ENCODE measurements around the gene SLC17A6.

Gene SLC17A6

GRCh38 chr11:22390283-22390655 is 52.1 kb downstream of the SLC17A6 start:
- Histone ChIP-seq H3K4me1 (ENCODE audit: insufficient read depth, insufficient read length) (no peaks in the 10 kb centered on the region), H3K9ac (ENCODE audit: insufficient read length, low read depth) (no peak overlapping the region), H3K36me3 (ENCODE audit: insufficient read depth, insufficient read length, low read length) (no peaks in the 10 kb centered on the region), H3K4me3 (ENCODE audit: insufficient read length, low read depth) (no peak overlapping the region), H3K27me3 (ENCODE audit: insufficient read depth, insufficient read length) (no peaks in the 10 kb centered on the region), H3K9me3 (ENCODE audit: insufficient read depth, low read length) (no peaks in the 10 kb centered on the region)
- DNase-seq (ENCODE audit: low read depth, low spot score) = no peak
- TF ChIP-seq SUZ12 (IDR thresholded peaks at IDR 0.05; ENCODE audit: extremely low read depth, insufficient read depth, insufficient read length) (no peak), YY1 (IDR thresholded peaks at IDR 0.05; ENCODE audit: insufficient read depth, insufficient read length) (no peak), ZNF274 (IDR thresholded peaks at IDR 0.05; ENCODE audit: low read depth, low read length) (no peak)

DNA sequence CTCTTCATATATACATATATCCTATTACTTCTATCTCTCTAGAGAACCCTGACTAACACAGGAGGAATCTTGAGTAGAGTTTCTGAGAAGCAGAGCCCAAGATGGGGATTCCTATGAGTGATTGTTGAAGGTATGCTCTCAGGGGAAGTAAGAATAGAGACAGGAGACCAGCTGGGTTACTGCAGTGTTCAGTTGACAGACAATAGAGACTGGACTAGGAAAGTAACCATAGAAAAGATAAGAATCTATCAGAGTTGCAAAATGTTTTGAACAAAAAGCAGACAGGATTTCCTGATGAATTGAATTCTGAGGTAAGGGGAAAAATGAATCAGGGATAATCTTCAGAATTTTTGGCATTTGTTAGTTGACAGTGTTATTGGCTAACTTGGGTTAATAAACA is 54.4 kb downstream of the SLC17A6 start:
- Histone ChIP-seq H3K4me1 (ENCODE audit: insufficient read depth, insufficient read length) (no peaks in the 10 kb centered on the region), H3K4me3 (ENCODE audit: insufficient read length, low read depth) (no peak overlapping the region), H3K9ac (ENCODE audit: insufficient read length, low read depth) (no peak overlapping the region), H3K27me3 (ENCODE audit: insufficient read depth, insufficient read length) (no peaks in the 10 kb centered on the region), H3K9me3 (ENCODE audit: insufficient read depth, low read length) (no peaks in the 10 kb centered on the region), H3K36me3 (ENCODE audit: insufficient read depth, insufficient read length, low read length) (no peaks in the 10 kb centered on the region)
- TF ChIP-seq YY1 (IDR thresholded peaks at IDR 0.05; ENCODE audit: insufficient read depth, insufficient read length) = no peak
- TF ChIP-seq ZNF274 (IDR thresholded peaks at IDR 0.05; ENCODE audit: low read depth, low read length) = no peak
- no peak for TF ChIP-seq SUZ12 (IDR thresholded peaks at IDR 0.05; ENCODE audit: extremely low read depth, insufficient read depth, insufficient read length)
- DNase-seq (ENCODE audit: low read depth, low spot score) = no peak

DNA sequence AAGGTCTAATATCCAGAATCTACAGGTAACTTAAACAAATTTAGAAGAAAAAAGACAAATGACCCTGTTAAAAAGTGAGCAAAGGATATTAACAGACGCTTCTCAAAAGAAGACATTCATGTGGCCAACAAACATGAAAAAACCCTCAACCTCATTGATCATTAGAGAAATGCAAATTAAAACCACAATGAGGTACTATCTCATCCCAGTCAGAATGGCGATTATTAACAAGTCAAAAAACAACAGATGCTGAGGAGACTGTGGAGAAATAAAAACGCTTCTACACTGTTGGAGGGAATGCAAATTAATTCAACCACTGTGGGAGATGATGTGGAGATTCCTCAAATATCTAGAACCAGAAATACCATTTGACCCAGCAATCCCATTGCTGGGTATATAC is 67.2 kb downstream of the SLC17A6 start:
- no peak for DNase-seq (ENCODE audit: low read depth, low spot score)
- H3K4me1 ChIP-seq (ENCODE audit: insufficient read depth, insufficient read length) = no peaks in the 10 kb centered on the region
- TF ChIP-seq YY1 (IDR thresholded peaks at IDR 0.05; ENCODE audit: insufficient read depth, insufficient read length) (no peak), SUZ12 (IDR thresholded peaks at IDR 0.05; ENCODE audit: extremely low read depth, insufficient read depth, insufficient read length) (no peak), ZNF274 (IDR thresholded peaks at IDR 0.05; ENCODE audit: low read depth, low read length) (no peak)
- H3K4me3 ChIP-seq (ENCODE audit: insufficient read length, low read depth) = no peak overlapping the region
- H3K27me3 ChIP-seq (ENCODE audit: insufficient read depth, insufficient read length) = no peaks in the 10 kb centered on the region
- no peaks in the 10 kb centered on the region for H3K36me3 ChIP-seq (ENCODE audit: insufficient read depth, insufficient read length, low read length)
- H3K9ac ChIP-seq (ENCODE audit: insufficient read length, low read depth) = no peak overlapping the region
- no peaks in the 10 kb centered on the region for H3K9me3 ChIP-seq (ENCODE audit: insufficient read depth, low read length)

DNA sequence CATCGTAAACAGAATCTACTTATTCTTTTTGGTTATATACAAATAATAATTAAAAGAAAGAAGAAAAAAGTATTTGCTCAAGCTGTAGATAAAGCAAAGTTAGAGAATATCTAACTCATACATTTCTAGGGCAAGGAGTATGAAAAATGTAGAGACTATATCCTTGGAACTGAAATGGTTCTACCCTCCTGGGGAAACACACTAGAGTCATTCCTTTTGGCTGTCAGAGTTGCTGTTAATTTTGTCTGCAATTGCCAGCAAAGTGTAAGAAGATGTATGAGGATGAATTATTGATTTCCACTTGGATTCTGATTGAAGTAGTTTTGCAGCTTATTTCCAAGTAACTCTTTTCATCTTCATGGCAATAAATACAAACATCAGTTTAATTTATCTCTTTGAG is 69.1 kb downstream of the SLC17A6 start:
- H3K4me3 ChIP-seq (ENCODE audit: insufficient read length, low read depth) = no peak overlapping the region
- TF ChIP-seq SUZ12 (IDR thresholded peaks at IDR 0.05; ENCODE audit: extremely low read depth, insufficient read depth, insufficient read length) = no peak
- TF ChIP-seq ZNF274 (IDR thresholded peaks at IDR 0.05; ENCODE audit: low read depth, low read length) = no peak
- TF ChIP-seq YY1 (IDR thresholded peaks at IDR 0.05; ENCODE audit: insufficient read depth, insufficient read length) = no peak
- DNase-seq (ENCODE audit: low read depth, low spot score) = no peak
- no peaks in the 10 kb centered on the region for H3K4me1 ChIP-seq (ENCODE audit: insufficient read depth, insufficient read length)
- H3K36me3 ChIP-seq (ENCODE audit: insufficient read depth, insufficient read length, low read length) = no peaks in the 10 kb centered on the region
- no peaks in the 10 kb centered on the region for H3K27me3 ChIP-seq (ENCODE audit: insufficient read depth, insufficient read length)
- H3K9me3 ChIP-seq (ENCODE audit: insufficient read depth, low read length) = no peaks in the 10 kb centered on the region
- no peak overlapping the region for H3K9ac ChIP-seq (ENCODE audit: insufficient read length, low read depth)

GRCh38 chr11:22407921-22408320 is 69.7 kb downstream of the SLC17A6 start:
- Histone ChIP-seq H3K36me3 (ENCODE audit: insufficient read depth, insufficient read length, low read length) (no peaks in the 10 kb centered on the region), H3K4me1 (ENCODE audit: insufficient read depth, insufficient read length) (no peaks in the 10 kb centered on the region), H3K27me3 (ENCODE audit: insufficient read depth, insufficient read length) (no peaks in the 10 kb centered on the region), H3K9ac (ENCODE audit: insufficient read length, low read depth) (no peak overlapping the region), H3K4me3 (ENCODE audit: insufficient read length, low read depth) (no peak overlapping the region), H3K9me3 (ENCODE audit: insufficient read depth, low read length) (no peaks in the 10 kb centered on the region)
- TF ChIP-seq YY1 (IDR thresholded peaks at IDR 0.05; ENCODE audit: insufficient read depth, insufficient read length) (no peak), ZNF274 (IDR thresholded peaks at IDR 0.05; ENCODE audit: low read depth, low read length) (no peak), SUZ12 (IDR thresholded peaks at IDR 0.05; ENCODE audit: extremely low read depth, insufficient read depth, insufficient read length) (no peak)
- DNase-seq (ENCODE audit: low read depth, low spot score) = no peak

DNA sequence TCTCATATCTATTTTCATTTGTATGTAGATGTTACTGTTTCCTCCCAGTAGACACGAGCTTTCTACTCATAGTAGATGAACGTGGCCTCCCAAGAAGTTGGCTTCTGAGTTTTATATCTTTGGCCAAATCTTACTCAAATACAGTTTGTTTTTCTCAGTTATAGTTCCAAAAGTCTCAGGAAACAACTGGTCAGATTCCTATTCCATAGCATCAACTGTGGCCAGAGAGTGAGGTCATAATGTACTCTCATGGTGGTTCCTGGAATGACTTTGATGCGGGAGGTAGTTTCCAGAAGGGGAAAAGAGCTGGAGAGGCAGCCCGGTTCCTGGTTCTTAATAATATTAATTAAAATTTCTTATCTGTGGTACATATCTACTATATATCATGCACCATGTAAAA is 77.3 kb downstream of the SLC17A6 start:
- Histone ChIP-seq H3K36me3 (ENCODE audit: insufficient read depth, insufficient read length, low read length) (no peaks in the 10 kb centered on the region), H3K9ac (ENCODE audit: insufficient read length, low read depth) (no peak overlapping the region), H3K27me3 (ENCODE audit: insufficient read depth, insufficient read length) (no peaks in the 10 kb centered on the region), H3K4me1 (ENCODE audit: insufficient read depth, insufficient read length) (no peaks in the 10 kb centered on the region), H3K4me3 (ENCODE audit: insufficient read length, low read depth) (no peak overlapping the region), H3K9me3 (ENCODE audit: insufficient read depth, low read length) (no peaks in the 10 kb centered on the region)
- TF ChIP-seq SUZ12 (IDR thresholded peaks at IDR 0.05; ENCODE audit: extremely low read depth, insufficient read depth, insufficient read length) (no peak), YY1 (IDR thresholded peaks at IDR 0.05; ENCODE audit: insufficient read depth, insufficient read length) (no peak), ZNF274 (IDR thresholded peaks at IDR 0.05; ENCODE audit: low read depth, low read length) (no peak)
- no peak for DNase-seq (ENCODE audit: low read depth, low spot score)

DNA sequence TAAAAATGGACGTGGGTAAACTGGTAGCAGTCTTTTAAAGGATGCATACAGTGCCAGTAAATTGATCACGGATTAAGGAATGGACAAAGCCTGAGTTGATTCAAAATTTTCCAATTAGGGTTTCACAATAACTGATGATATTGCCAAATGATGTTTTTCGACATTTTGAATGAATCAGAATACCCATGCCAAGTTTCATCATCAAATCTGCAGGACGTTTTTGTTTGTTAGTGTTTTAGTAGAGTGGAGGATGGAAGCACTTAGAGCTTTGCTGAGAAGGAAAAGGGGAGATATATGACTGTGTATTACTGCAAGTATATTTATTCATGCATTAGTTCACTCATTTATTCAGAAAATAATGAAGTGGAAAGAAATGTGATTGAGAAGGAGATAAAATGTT is 78.3 kb downstream of the SLC17A6 start:
- TF ChIP-seq ZNF274 (IDR thresholded peaks at IDR 0.05; ENCODE audit: low read depth, low read length) (no peak), SUZ12 (IDR thresholded peaks at IDR 0.05; ENCODE audit: extremely low read depth, insufficient read depth, insufficient read length) (no peak), YY1 (IDR thresholded peaks at IDR 0.05; ENCODE audit: insufficient read depth, insufficient read length) (no peak)

DNA sequence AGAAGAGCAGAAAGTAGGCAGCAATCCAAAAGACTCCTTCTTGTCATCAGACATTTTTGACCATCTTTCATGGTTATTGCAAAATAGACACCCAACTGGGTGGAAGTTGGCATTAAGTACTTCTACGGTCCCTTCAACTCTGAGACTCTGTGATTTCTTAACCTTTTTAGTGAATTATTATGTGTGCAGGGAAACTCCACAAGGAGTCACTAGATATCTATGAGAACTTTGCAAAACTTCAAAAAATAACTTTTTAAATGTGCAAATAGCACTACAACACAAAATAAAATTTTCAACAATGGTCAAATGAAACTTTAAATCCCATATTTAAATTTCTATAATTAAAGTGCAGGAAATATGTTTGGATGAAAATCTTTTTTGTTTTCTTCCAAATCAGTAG is 88.7 kb downstream of the SLC17A6 start:
- Histone ChIP-seq H3K4me3 (ENCODE audit: insufficient read length, low read depth) (no peak overlapping the region), H3K27me3 (ENCODE audit: insufficient read depth, insufficient read length) (no peaks in the 10 kb centered on the region), H3K9me3 (ENCODE audit: insufficient read depth, low read length) (no peaks in the 10 kb centered on the region), H3K9ac (ENCODE audit: insufficient read length, low read depth) (no peak overlapping the region), H3K36me3 (ENCODE audit: insufficient read depth, insufficient read length, low read length) (no peaks in the 10 kb centered on the region), H3K4me1 (ENCODE audit: insufficient read depth, insufficient read length) (no peaks in the 10 kb centered on the region)
- no peak for TF ChIP-seq YY1 (IDR thresholded peaks at IDR 0.05; ENCODE audit: insufficient read depth, insufficient read length)
- no peak for TF ChIP-seq ZNF274 (IDR thresholded peaks at IDR 0.05; ENCODE audit: low read depth, low read length)
- TF ChIP-seq SUZ12 (IDR thresholded peaks at IDR 0.05; ENCODE audit: extremely low read depth, insufficient read depth, insufficient read length) = no peak
- DNase-seq (ENCODE audit: low read depth, low spot score) = no peak

More for the DNA sequence above, 78.3 kb downstream of the SLC17A6 start:
- no peak for DNase-seq (ENCODE audit: low read depth, low spot score)
- Histone ChIP-seq H3K27me3 (ENCODE audit: insufficient read depth, insufficient read length) (no peaks in the 10 kb centered on the region), H3K4me1 (ENCODE audit: insufficient read depth, insufficient read length) (no peaks in the 10 kb centered on the region), H3K36me3 (ENCODE audit: insufficient read depth, insufficient read length, low read length) (no peaks in the 10 kb centered on the region), H3K9me3 (ENCODE audit: insufficient read depth, low read length) (no peaks in the 10 kb centered on the region), H3K4me3 (ENCODE audit: insufficient read length, low read depth) (no peak overlapping the region), H3K9ac (ENCODE audit: insufficient read length, low read depth) (no peak overlapping the region)
